HepG2 (cell line): ENCODE data around the gene MTX2.

Experiments
- CTCF ChIP-seq: sonication (generic); formaldehyde crosslinking; IDR thresholded peaks from 2 replicates; pipeline ENCODE4 v1.5.0; 2020; ENCODE audit warnings: mild to moderate bottlenecking, missing genetic modification reagents, moderate library complexity
- POLR2A ChIP-seq, 2 experiments: IDR thresholded peaks; 2 replicates each; pipeline ENCODE4 v1.6.1; 2011; ENCODE audit warnings: low read depth in 2 of 2, low read length in 2 of 2, mild to moderate bottlenecking in 1 of 2, moderate library complexity in 1 of 2; ENCODE audit not compliant: insufficient read depth in 1 of 2
- POLR2AphosphoS2 ChIP-seq: IDR thresholded peaks from 2 replicates; pipeline ENCODE4 v1.6.1; 2011; ENCODE audit warnings: low read depth, low read length, improper control_type of control experiment
- RNF219 ChIP-seq: sonication (generic); formaldehyde crosslinking; IDR thresholded peaks from 2 replicates; pipeline ENCODE4 v1.5.0; 2020; ENCODE audit warnings: mild to moderate bottlenecking, missing genetic modification reagents
- SIN3B ChIP-seq: fragments of 150-350 bp; IDR thresholded peaks from 2 replicates; pipeline ENCODE4 v1.6.1; 2014; ENCODE audit warnings: low read length
- STAG1 ChIP-seq: sonication (generic); formaldehyde crosslinking; IDR thresholded peaks from 2 replicates; pipeline ENCODE4 v1.4.0; 2020; ENCODE audit warnings: missing genetic modification reagents
- TARDBP ChIP-seq: sonication (generic); formaldehyde crosslinking; IDR thresholded peaks from 2 replicates; pipeline ENCODE4 v1.8.0; 2022; ENCODE audit warnings: mild to moderate bottlenecking, missing genetic modification reagents
- ZBTB26 ChIP-seq: IDR thresholded peaks from 2 replicates; pipeline ENCODE4 v1.6.1; 2016; ENCODE audit warnings: missing compliant biosample characterization, missing genetic modification reagents, borderline replicate concordance
- ZBTB7A ChIP-seq: sonication (generic); formaldehyde crosslinking; IDR thresholded peaks from 2 replicates; pipeline ENCODE4 v1.8.0; 2022; ENCODE audit warnings: mild to moderate bottlenecking, missing genetic modification reagents
- ZNF44 ChIP-seq: sonication (generic); formaldehyde crosslinking; IDR thresholded peaks from 2 replicates; pipeline ENCODE4 v1.5.1; 2020; ENCODE audit warnings: mild to moderate bottlenecking, missing genetic modification reagents

GRCh38 chr2:176280867-176281658 is 11.8 kb downstream of the MTX2 start:
- TF ChIP-seq CTCF (no peak), ZNF44 (no peak), POLR2A (IDR thresholded peaks at IDR 0.05; ENCODE audit: insufficient read depth in 1 of 2, low read depth in 2 of 2, low read length in 2 of 2) (no peak), SIN3B (no peak), STAG1 (CRISPR knock-in tag) (no peak), POLR2AphosphoS2 (no peak), ZBTB26 (CRISPR knock-in tag) (no peak), RNF219 (CRISPR knock-in tag) (no peak), TARDBP (no peak), ZBTB7A (no peak)
